NCI-H1930 (cell line): Measurements from ENCODE around the gene GPLD1.
"Not testable (repeated sequence)": the region's sequence is repeated elsewhere in the genome, so short reads cannot be mapped to it uniquely, and the experiment has no call there.

Experiments
- DNase-seq, 2 experiments: peaks; one replicate each; lab custom pipeline; 2025; lab: John Stamatoyannopoulos, UW

Gene GPLD1

GRCh38 chr6:24414531-24414930, 74.8 kb downstream of the GPLD1 start:
- not testable (repeated sequence) for DNase-seq

GRCh38 chr6:24412294-24412693, 77.1 kb downstream of the GPLD1 start:
- no peak for DNase-seq

- no peak for DNase-seq
These were observed 78.8 kb downstream of the GPLD1 start for GRCh38 chr6:24410622-24411021.

GRCh38 chr6:24408719-24409410, 80.5 kb downstream of the GPLD1 start:
- DNase-seq: no peak

- no peak for DNase-seq
These were observed 84.1 kb downstream of the GPLD1 start for GRCh38 chr6:24405262-24405661.

- no peak for DNase-seq
These were observed 85.9 kb downstream of the GPLD1 start for GRCh38 chr6:24403501-24403824.

- peak; percentile 76 to 88 for DNase-seq
These were observed 86.5 kb downstream of the GPLD1 start, which contains the start of gene MRS2 for GRCh38 chr6:24402697-24403500. TSS of gene MRS2 (plus strand) at chr6:24402936. CDS start at chr6:24403047, 111 bp downstream.

- DNase-seq: no peak
These were observed 87.9 kb downstream of the GPLD1 start for GRCh38 chr6:24401458-24401857.

GRCh38 chr6:24400045-24401039, 89.0 kb downstream of the GPLD1 start:
- not testable (repeated sequence) for DNase-seq

- DNase-seq: no peak
These were observed 91.7 kb downstream of the GPLD1 start for GRCh38 chr6:24397631-24398030.

GRCh38 chr6:24396824-24397223, 92.6 kb downstream of the GPLD1 start:
- no peak for DNase-seq

GRCh38 chr6:24394780-24395437, 94.5 kb downstream of the GPLD1 start:
- no peak for DNase-seq

GRCh38 chr6:24394061-24394779, 95.2 kb downstream of the GPLD1 start:
- no peak for DNase-seq

GRCh38 chr6:24391756-24392405, 97.5 kb downstream of the GPLD1 start:
- no peak for DNase-seq

- DNase-seq: no peak
These were observed 98.2 kb downstream of the GPLD1 start for GRCh38 chr6:24391208-24391607.

GRCh38 chr6:24387818-24388217, 101.6 kb downstream of the GPLD1 start:
- no peak for DNase-seq

GRCh38 chr6:24385536-24386269, 103.7 kb downstream of the GPLD1 start:
- no peak for DNase-seq

- not testable (repeated sequence) for DNase-seq
These were observed 104.8 kb downstream of the GPLD1 start for GRCh38 chr6:24384369-24385130.
